T-cell (primary cell): Measurements from ENCODE around the gene OSBPL10. TPM values are rescaled to one million over a fixed set of nuclear protein-coding genes. Genes with fewer than 3 reads are reported as not detected.

Source experiments
- ATAC-seq, 4 experiments: fragments of 200-7000 bp in 3 of 4; fragments of 150-1000 bp in 1 of 4; cut with Tn5 transposase; replicated peaks in 1 of 4; 1 replicate in 3 of 4; 2 replicates in 1 of 4; pipeline ENCODE4 v1.10.0; 2021; ENCODE audit warnings: moderate library complexity in 3 of 4, mild to moderate bottlenecking in 2 of 4, moderate number of reproducible peaks in 1 of 4
- CTCF ChIA-PET, 2 donors: fragments of 300-600 bp; sonication (Branson Sonifier 250); formaldehyde crosslinking; loops; one replicate each; lab custom pipeline; 2022; ENCODE audit warnings: antibody characterized with exemption in 2 of 2; lab: Charles Lee
- POLR2A ChIA-PET, 2 donors: fragments of 300-600 bp; sonication (Branson Sonifier 250); formaldehyde crosslinking; loops; one replicate each; lab custom pipeline; 2022; ENCODE audit warnings: antibody characterized with exemption in 2 of 2; lab: Charles Lee
- DNase-seq, 35 experiments: peaks; one replicate each; pipeline versions ENCODE4 v3.0.0 to v3.0.0-alpha.2; 2013 to 2023
- H3K27ac ChIP-seq: one replicate; pipeline ENCODE4 v1.5.1; 2013; ENCODE audit warnings: low read length
- H3K27me3 ChIP-seq, 2 experiments: replicated peaks in 1 of 2; 1 replicate in 1 of 2; 2 replicates in 1 of 2; pipeline versions ENCODE4 v1.6.1 to v1.7.0; 2013; ENCODE audit warnings: low read length in 1 of 2, mixed read lengths in 1 of 2; ENCODE audit not compliant: control insufficient read depth in 2 of 2, insufficient read depth in 2 of 2; ENCODE audit errors: extremely low read depth in 1 of 2
- H3K36me3 ChIP-seq, 2 donors: 1 replicate in 1 of 2; 2 replicates in 1 of 2; pipeline versions ENCODE4 v1.6.1 to v1.7.0; 2013; ENCODE audit warnings: low read length in 1 of 2; ENCODE audit not compliant: control insufficient read depth in 2 of 2, insufficient read depth in 1 of 2; ENCODE audit errors: extremely low read depth in 1 of 2
- H3K4me1 ChIP-seq, 2 experiments: 1 replicate in 1 of 2; 2 replicates in 1 of 2; pipeline versions ENCODE4 v1.6.1 to v1.7.0; 2013; ENCODE audit warnings: low read length in 2 of 2, mixed read lengths in 1 of 2; ENCODE audit not compliant: insufficient read depth in 2 of 2, control insufficient read depth in 1 of 2; ENCODE audit errors: extremely low read depth in 1 of 2
- H3K4me3 ChIP-seq, 2 donors: 1 replicate in 1 of 2; 2 replicates in 1 of 2; pipeline versions ENCODE4 v1.5.1 to v1.7.0; 2013; ENCODE audit warnings: mild to moderate bottlenecking in 2 of 2, low read length in 1 of 2, moderate library complexity in 1 of 2; ENCODE audit not compliant: control insufficient read depth in 1 of 2; ENCODE audit errors: extremely low read depth in 1 of 2
- H3K9me3 ChIP-seq: 2 replicates; pipeline ENCODE4 v1.7.0; 2013
- H3K27ac Mint-ChIP-seq, 2 donors: one replicate each; pipeline ENCODE4 v1.8.0; 2020 to 2021; ENCODE audit warnings: mild to moderate bottlenecking in 2 of 2, mixed read lengths in 2 of 2
- H3K27me3 Mint-ChIP-seq, 2 donors: one replicate each; pipeline ENCODE4 v1.8.0; 2021 to 2022; ENCODE audit warnings: mixed read lengths in 2 of 2
- H3K36me3 Mint-ChIP-seq: one replicate; pipeline ENCODE4 v1.8.0; 2021; ENCODE audit warnings: mixed read lengths
- H3K4me1 Mint-ChIP-seq, 3 donors: one replicate each; pipeline ENCODE4 v1.8.0; 2020 to 2022; ENCODE audit warnings: mixed read lengths in 3 of 3, mild to moderate bottlenecking in 1 of 3
- H3K4me3 Mint-ChIP-seq, 3 donors: one replicate each; pipeline ENCODE4 v1.8.0; 2020 to 2022; ENCODE audit warnings: mild to moderate bottlenecking in 3 of 3, mixed read lengths in 3 of 3, moderate library complexity in 3 of 3
- H3K9me3 Mint-ChIP-seq, 3 donors: one replicate each; pipeline ENCODE4 v1.8.0; 2020 to 2022; ENCODE audit warnings: mixed read lengths in 3 of 3
- WGBS: methylation state at CpG from one replicate; pipeline ENCODE4 v1.1.5; 2013; ENCODE audit warnings: missing lambda C conversion rate; ENCODE audit not compliant: insufficient coverage; 5-methylcytosine and 5-hydroxymethylcytosine counted together
- total RNA-seq, 35 experiments: library from RNA in 6 of 35; stranded (reverse) in 6 of 35; fragments of 120-200 nt in 1 of 35; gene quantifications; one replicate each; pipeline versions ENCODE4 v1.2.1 to v1.2.4 and lab custom pipeline; 2013 to 2026

The OSBPL10 gene
- total RNA-seq, 5 donors from 2014 or later (not counting 1 experiment from before 2014, with no cell fraction given) = 0.77 to 10.4 (median 2.1) TPM

DNA sequence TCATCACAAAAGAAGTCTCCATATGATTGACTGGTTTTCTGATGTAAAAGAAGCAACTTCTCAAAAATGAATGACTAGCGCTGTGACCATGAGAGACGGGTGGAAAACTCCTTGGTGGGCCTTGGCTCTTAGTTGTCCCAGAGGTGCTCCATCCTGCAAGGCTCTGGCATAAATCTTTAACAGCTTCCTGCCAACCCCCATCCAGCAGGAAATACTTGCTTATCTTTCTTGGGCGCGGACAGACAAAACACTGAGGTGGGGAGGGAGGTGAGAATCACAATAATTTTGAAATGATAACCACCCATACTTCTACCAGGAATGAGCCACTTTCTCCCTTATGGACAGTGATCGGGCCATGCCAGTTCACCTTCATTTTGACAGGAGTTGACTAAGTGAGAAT is 319.8 kb downstream of the OSBPL10 start:
- no peaks in the 10 kb centered on the region for H3K36me3 ChIP-seq
- ATAC-seq = no peak
- H3K36me3 Mint-ChIP-seq = peaks cover 13% of the 10 kb centered on the region
- H3K4me1 ChIP-seq = no peaks in the 10 kb centered on the region
- DNase-seq = no peak
- peaks cover 3% of the 10 kb centered on the region for H3K9me3 ChIP-seq
- no peak overlapping the region for H3K27ac Mint-ChIP-seq
- CTCF ChIA-PET = no interaction called here
- POLR2A ChIA-PET = no interaction called here
- H3K4me1 Mint-ChIP-seq = no peaks in the 10 kb centered on the region
- WGBS = 88% methylated on average over 2 of the region's 5 CpGs
- H3K27me3 Mint-ChIP-seq = no peaks in the 10 kb centered on the region
- no peak overlapping the region for H3K4me3 Mint-ChIP-seq
- no peak overlapping the region for H3K27ac ChIP-seq
- H3K27me3 ChIP-seq = peaks cover 0 to 12% of the 10 kb centered on the region in 2 experiments
- peaks cover 19 to 45% (median 27%) of the 10 kb centered on the region in 3 donors for H3K9me3 Mint-ChIP-seq
- H3K4me3 ChIP-seq = no peak overlapping the region

DNA sequence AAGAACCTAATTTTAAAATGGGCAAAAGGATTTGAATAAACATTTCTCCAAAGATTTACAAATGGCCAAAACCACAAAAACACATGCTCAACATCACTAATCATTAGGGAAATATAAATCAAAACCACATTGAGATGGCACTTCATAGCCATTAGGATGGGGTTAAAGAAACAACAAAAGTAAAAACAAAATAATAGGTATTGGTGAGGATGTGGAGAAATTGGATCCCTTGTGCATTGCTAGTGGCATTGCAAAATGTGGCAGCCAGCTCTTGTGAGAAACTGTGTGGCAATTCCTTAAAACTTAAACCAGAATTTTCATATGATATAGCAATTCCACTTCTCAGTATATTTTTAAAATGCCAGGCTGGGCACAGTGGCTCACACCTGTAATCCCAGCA is 321.8 kb downstream of the OSBPL10 start:
- ATAC-seq = no peak
- H3K36me3 ChIP-seq = no peaks in the 10 kb centered on the region
- POLR2A ChIA-PET = no interaction called here

DNA sequence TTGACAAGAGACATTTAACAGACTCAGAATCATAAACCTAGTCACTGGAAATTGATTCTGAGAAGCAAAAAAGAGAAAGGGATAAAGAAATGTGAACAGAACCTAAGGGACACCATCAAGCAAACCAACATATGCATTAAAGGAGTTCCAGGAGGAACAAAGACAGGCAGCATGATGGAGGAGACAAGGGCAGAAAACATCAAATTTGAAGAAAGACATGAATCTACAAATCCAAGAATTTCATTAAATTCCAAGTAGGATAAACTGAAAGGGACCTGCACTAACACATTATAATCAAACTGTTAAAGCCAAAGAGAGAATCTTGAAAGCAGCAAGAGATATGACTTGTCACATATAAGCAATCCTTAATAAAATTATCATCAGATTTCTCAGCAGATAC is 326.1 kb downstream of the OSBPL10 start:
- ChIA-PET POLR2A (no interaction called here), CTCF (no interaction called here)
- no peaks in the 10 kb centered on the region for H3K36me3 ChIP-seq
- Mint-ChIP-seq H3K9me3 (peaks cover 47 to 78% (median 67%) of the 10 kb centered on the region in 3 donors), H3K4me1 (no peaks in the 10 kb centered on the region), H3K27ac (no peak overlapping the region), H3K4me3 (no peak overlapping the region), H3K36me3 (peaks cover 31% of the 10 kb centered on the region), H3K27me3 (no peaks in the 10 kb centered on the region)
- no peak overlapping the region for H3K27ac ChIP-seq
- ATAC-seq = no peak
- H3K9me3 ChIP-seq = peaks cover 12% of the 10 kb centered on the region
- no peak overlapping the region for H3K4me3 ChIP-seq
- H3K4me1 ChIP-seq = no peaks in the 10 kb centered on the region
- DNase-seq = no peak
- no peaks in the 10 kb centered on the region for H3K27me3 ChIP-seq

More for the DNA sequence above, 321.8 kb downstream of the OSBPL10 start:
- Mint-ChIP-seq H3K27ac (no peak overlapping the region), H3K4me1 (no peaks in the 10 kb centered on the region), H3K27me3 (no peaks in the 10 kb centered on the region), H3K36me3 (peaks cover 22% of the 10 kb centered on the region), H3K9me3 (peaks cover 28 to 64% (median 44%) of the 10 kb centered on the region in 3 donors), H3K4me3 (no peak overlapping the region)
- Histone ChIP-seq H3K27me3 (no peaks in the 10 kb centered on the region), H3K4me3 (no peak overlapping the region), H3K4me1 (no peaks in the 10 kb centered on the region), H3K27ac (no peak overlapping the region), H3K9me3 (peaks cover 8% of the 10 kb centered on the region)
- no peak for DNase-seq
- CTCF ChIA-PET = no interaction called here

DNA sequence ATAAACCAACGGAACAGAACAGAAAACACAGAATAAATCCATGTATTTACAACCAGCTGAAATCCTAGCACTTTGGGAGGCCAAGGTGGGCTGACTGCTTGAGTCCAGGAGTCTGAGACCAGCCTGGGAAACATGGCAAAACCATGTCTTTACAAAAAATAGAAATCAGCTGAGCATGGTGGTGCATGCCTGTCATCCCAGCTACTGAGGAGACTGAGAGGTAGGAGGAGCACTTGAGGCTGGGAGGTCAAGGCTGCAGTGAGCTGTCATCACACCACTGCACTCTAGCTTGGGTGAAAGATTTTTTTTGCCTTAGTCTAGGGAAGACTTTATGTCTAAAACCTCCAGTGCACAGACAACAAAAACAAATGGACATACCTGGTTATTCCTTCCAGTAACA is 327.6 kb downstream of the OSBPL10 start:
- DNase-seq (no peak), ATAC-seq (no peak)
- no CpG with 5 or more reads among the region's 1 CpG for WGBS
- ChIA-PET CTCF (no interaction called here), POLR2A (no interaction called here)
- H3K27me3 ChIP-seq = no peaks in the 10 kb centered on the region
- Mint-ChIP-seq H3K4me3 (no peak overlapping the region), H3K27me3 (no peaks in the 10 kb centered on the region), H3K36me3 (peaks cover 31% of the 10 kb centered on the region), H3K4me1 (no peaks in the 10 kb centered on the region), H3K27ac (no peak overlapping the region), H3K9me3 (peaks cover 54 to 90% (median 76%) of the 10 kb centered on the region in 3 donors)
- H3K36me3 ChIP-seq = no peaks in the 10 kb centered on the region
- H3K9me3 ChIP-seq = peaks cover 14% of the 10 kb centered on the region
- no peak overlapping the region for H3K27ac ChIP-seq
- H3K4me1 ChIP-seq = no peaks in the 10 kb centered on the region
- no peak overlapping the region for H3K4me3 ChIP-seq

DNA sequence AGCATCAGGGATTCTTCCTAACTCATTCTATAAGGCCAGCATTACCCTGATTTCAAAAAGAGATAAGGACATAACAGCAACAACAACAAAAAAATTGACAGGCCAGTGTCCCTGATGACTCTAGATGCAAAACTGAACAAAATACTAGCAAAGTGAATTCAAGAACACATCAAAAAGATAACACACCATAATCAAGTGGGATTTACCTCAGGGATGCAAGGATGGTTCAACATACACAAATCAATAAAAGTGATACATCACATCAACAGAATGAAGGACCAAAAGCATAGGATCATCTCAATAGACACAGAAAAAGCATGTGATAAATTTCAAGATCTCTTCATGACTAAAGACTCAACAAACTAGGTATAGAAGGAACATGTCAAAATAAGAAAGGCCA is 328.8 kb downstream of the OSBPL10 start:
- Mint-ChIP-seq H3K4me1 (no peaks in the 10 kb centered on the region), H3K27ac (no peak overlapping the region), H3K27me3 (no peaks in the 10 kb centered on the region), H3K36me3 (peaks cover 31% of the 10 kb centered on the region), H3K9me3 (peaks cover 52 to 87% (median 72%) of the 10 kb centered on the region in 3 donors), H3K4me3 (no peak overlapping the region)
- DNase-seq = no peak
- ChIA-PET CTCF (no interaction called here), POLR2A (no interaction called here)
- ATAC-seq = no peak
- H3K4me1 ChIP-seq = no peaks in the 10 kb centered on the region
- no peaks in the 10 kb centered on the region for H3K27me3 ChIP-seq
- H3K9me3 ChIP-seq = peaks cover 14% of the 10 kb centered on the region
- H3K4me3 ChIP-seq = no peak overlapping the region
- no peak overlapping the region for H3K27ac ChIP-seq
- H3K36me3 ChIP-seq = peaks cover 0 to 1% of the 10 kb centered on the region in 2 donors

DNA sequence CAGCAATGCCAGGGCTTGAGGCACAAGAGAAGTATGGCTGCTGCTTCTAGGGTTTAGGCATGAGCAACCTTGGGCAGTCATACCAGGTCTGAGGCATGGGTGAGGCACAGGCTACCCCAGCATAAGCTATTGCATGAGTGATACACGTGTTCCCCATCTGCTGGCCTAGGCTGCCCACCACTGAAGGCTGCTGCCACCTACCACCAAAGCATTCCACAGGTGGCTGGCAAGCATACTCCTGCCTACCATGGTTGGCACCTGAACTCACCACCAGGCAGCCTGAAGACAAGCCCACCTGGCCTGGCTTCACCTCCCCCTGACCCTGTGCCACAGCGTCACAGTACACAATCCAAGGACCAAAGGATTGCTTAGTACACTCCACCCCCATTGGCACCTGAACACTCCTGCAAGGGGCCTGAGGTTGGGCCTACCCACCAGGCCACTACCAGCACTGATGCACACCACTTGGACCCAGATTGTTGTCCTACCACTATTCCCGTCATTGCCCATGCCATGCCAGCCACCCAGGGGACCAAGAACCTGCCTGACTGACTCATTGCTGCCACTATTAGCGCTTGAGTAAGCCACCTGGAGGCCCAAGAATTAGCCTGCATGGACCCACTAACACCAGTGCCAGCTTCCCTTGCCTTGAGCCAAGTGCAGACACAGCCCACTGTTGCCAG is 332.6 kb downstream of the OSBPL10 start:
- no peak overlapping the region for H3K27ac Mint-ChIP-seq

More for the DNA sequence above, 332.6 kb downstream of the OSBPL10 start:
- no peaks in the 10 kb centered on the region for H3K4me1 ChIP-seq
- DNase-seq (no peak), ATAC-seq (no peak)
- H3K4me1 Mint-ChIP-seq = no peaks in the 10 kb centered on the region
- no peaks in the 10 kb centered on the region for H3K27me3 ChIP-seq
- H3K9me3 Mint-ChIP-seq = peaks cover 32 to 62% (median 47%) of the 10 kb centered on the region in 3 donors
- 100% methylated on average over 3 of the region's 4 CpGs for WGBS
- H3K4me3 Mint-ChIP-seq = no peak overlapping the region
- H3K4me3 ChIP-seq = no peak overlapping the region
- CTCF ChIA-PET = no interaction called here
- no peaks in the 10 kb centered on the region for H3K27me3 Mint-ChIP-seq
- H3K9me3 ChIP-seq = peaks cover 5% of the 10 kb centered on the region
- H3K36me3 ChIP-seq = peaks cover 0 to 6% of the 10 kb centered on the region in 2 donors
- H3K27ac ChIP-seq = no peak overlapping the region
- POLR2A ChIA-PET = no interaction called here
- H3K36me3 Mint-ChIP-seq = peaks cover 34% of the 10 kb centered on the region
